ENCODE measurements around the gene DDR2.

DDR2 gene

DNA sequence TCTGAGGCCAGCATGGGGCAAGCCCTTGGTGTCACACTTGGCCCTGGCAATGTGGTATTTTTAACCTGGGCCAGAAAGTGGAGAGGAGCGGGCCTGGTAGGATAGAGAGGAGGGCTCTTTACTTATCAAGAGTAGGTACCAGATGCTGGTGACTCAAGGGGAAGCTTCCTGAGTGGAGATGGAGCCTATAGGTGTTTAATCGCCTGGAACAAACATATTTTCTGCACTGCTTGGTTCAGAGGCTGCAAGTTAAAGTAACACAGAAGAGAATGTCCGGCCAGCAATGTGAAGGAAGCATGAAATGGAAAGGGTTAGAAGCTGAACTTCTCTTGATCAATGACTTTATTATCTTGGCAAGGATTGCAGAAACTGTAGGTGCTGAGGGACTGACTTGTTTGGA is 74.3 kb downstream of the DDR2 start:
- Histone ChIP-seq H3K4ac (ENCODE audit: low read depth in 1 of 2, low read length in 2 of 2) (no peak overlapping the region), H3K27me3 (ENCODE audit: control insufficient read depth in 1 of 2, insufficient read depth in 1 of 2, low read length in 2 of 2) (no peaks in the 10 kb centered on the region), H3K79me1 (replicated peaks; ENCODE audit: low read length, poor library complexity, severe bottlenecking) (peaks cover 30% of the 10 kb centered on the region), H3K4me1 (ENCODE audit: control insufficient read depth, insufficient read depth, low read depth, low read length) (peaks cover 6% of the 10 kb centered on the region), H3K14ac (ENCODE audit: low read length in 2 of 2) (no peak overlapping the region), H4K91ac (ENCODE audit: low read length) (no peak overlapping the region), H3K23ac (ENCODE audit: low read length in 2 of 2) (no peak overlapping the region), H4K8ac (ENCODE audit: low read length) (no peak overlapping the region), H3K9me3 (ENCODE audit: control insufficient read depth, low read length) (no peaks in the 10 kb centered on the region), H2BK120ac (ENCODE audit: low read depth, low read length) (no peak overlapping the region), H2AFZ (ENCODE audit: low read depth, low read length) (no peak overlapping the region), H3K4me2 (ENCODE audit: low read length, poor library complexity, severe bottlenecking) (no peak overlapping the region), H3K27ac (ENCODE audit: low read length, poor library complexity, severe bottlenecking) (no peak overlapping the region), H2BK5ac (ENCODE audit: low read depth, low read length, poor library complexity, severe bottlenecking) (no peak overlapping the region), H3K4me3 (ENCODE audit: insufficient read depth in 1 of 2, low read depth in 1 of 2, low read length in 2 of 2) (no peak overlapping the region), H3K18ac (ENCODE audit: low read depth in 1 of 2, low read length in 2 of 2) (no peak overlapping the region), H2BK12ac (ENCODE audit: low read length in 2 of 2) (no peak overlapping the region), H2BK15ac (ENCODE audit: low read depth, poor library complexity, severe bottlenecking) (no peak overlapping the region), H3K36me3 (ENCODE audit: control insufficient read depth in 1 of 2, insufficient read depth in 2 of 2, low read depth in 1 of 2, low read length in 2 of 2) (peaks cover 10 to 64% of the 10 kb centered on the region in 2 experiments), H3K9ac (ENCODE audit: low read length) (peak overlapping the region; percentile 48), H2AK5ac (ENCODE audit: low read length, severe bottlenecking) (no peak overlapping the region)
- no peak for DNase-seq
- WGBS = 95% methylated on average over 3 of the region's 3 CpGs

DNA sequence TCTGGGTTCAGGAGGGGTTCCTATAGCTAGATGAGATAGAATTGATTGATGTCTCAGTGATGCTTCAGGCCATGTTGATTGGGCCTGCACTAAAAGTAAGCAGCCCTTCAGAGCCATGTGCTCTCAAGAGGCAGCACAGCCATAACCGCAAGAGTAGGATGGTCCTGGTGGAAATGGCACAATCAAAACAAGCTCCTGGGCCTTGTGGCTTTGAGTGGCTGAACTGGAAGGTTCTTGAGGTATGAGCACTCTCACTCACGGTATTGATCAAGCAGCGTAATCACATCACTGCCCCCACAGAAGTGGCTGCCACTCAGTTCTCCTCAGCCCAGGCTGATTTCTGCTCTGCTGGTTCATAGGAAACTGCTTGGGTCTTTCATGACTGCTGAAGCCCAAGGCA is 76.0 kb downstream of the DDR2 start:
- H3K14ac ChIP-seq (ENCODE audit: low read length in 2 of 2) = no peak overlapping the region
- H4K8ac ChIP-seq (ENCODE audit: low read length) = no peak overlapping the region
- peaks cover 10 to 77% of the 10 kb centered on the region in 2 experiments for H3K36me3 ChIP-seq (ENCODE audit: control insufficient read depth in 1 of 2, insufficient read depth in 2 of 2, low read depth in 1 of 2, low read length in 2 of 2)
- no peak overlapping the region for H3K23ac ChIP-seq (ENCODE audit: low read length in 2 of 2)
- no peak for DNase-seq
- no peak overlapping the region for H4K91ac ChIP-seq (ENCODE audit: low read length)
- H2BK120ac ChIP-seq (ENCODE audit: low read depth, low read length) = no peak overlapping the region
- no peak overlapping the region for H3K9ac ChIP-seq (ENCODE audit: low read length)
- H3K4me1 ChIP-seq (ENCODE audit: control insufficient read depth, insufficient read depth, low read depth, low read length) = peaks cover 6% of the 10 kb centered on the region
- no peak overlapping the region for H2AFZ ChIP-seq (ENCODE audit: low read depth, low read length)
- no peak overlapping the region for H3K4me3 ChIP-seq (ENCODE audit: insufficient read depth in 1 of 2, low read depth in 1 of 2, low read length in 2 of 2)
- no peak overlapping the region for H2BK5ac ChIP-seq (ENCODE audit: low read depth, low read length, poor library complexity, severe bottlenecking)
- H2AK5ac ChIP-seq (ENCODE audit: low read length, severe bottlenecking) = no peak overlapping the region
- H3K18ac ChIP-seq (ENCODE audit: low read depth in 1 of 2, low read length in 2 of 2) = no peak overlapping the region
- H3K27me3 ChIP-seq (ENCODE audit: control insufficient read depth in 1 of 2, insufficient read depth in 1 of 2, low read length in 2 of 2) = no peaks in the 10 kb centered on the region
- no peak overlapping the region for H2BK12ac ChIP-seq (ENCODE audit: low read length in 2 of 2)
- no peaks in the 10 kb centered on the region for H3K9me3 ChIP-seq (ENCODE audit: control insufficient read depth, low read length)
- peaks cover 34% of the 10 kb centered on the region for H3K79me1 ChIP-seq (replicated peaks; ENCODE audit: low read length, poor library complexity, severe bottlenecking)
- no peak overlapping the region for H3K27ac ChIP-seq (ENCODE audit: low read length, poor library complexity, severe bottlenecking)
- no peak overlapping the region for H3K4me2 ChIP-seq (ENCODE audit: low read length, poor library complexity, severe bottlenecking)
- no peak overlapping the region for H2BK15ac ChIP-seq (ENCODE audit: low read depth, poor library complexity, severe bottlenecking)
- H3K4ac ChIP-seq (ENCODE audit: low read depth in 1 of 2, low read length in 2 of 2) = no peak overlapping the region
- WGBS = 83% methylated on average over 3 of the region's 3 CpGs

DNA sequence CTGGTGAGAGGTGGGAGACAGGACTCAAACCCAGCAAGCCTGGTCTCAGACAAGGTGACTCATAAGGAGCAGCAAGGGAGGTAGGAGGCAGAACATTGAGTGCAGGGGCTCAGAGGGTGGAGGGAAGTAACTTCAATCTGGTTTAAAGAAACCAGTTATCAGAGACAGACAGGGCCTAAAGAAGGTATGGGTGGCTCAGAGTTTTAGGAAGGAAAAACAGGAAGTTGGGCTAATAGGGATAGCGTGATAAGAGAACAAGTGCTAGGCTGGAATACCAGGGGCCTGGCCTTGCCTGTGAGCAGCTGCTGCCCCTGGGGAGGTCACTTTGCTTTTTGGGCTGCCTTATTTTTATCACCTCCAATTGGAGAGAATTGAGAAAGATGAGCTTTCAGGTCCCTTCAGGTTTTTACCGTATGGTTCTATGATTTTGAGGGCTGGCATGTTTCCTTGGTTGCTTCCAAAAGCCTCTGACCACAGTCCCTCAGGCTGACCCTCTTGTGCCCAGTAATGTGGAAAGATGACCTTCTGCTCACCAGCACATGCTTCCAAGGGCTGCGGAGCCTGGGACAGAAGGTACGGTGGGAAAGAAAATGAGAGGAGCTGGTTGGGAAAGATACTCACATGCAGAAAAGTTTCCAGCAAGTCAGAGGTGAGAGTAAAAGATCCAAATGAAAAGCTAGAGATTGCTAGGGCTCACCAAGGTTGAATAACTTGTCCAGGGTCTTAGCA is 77.0 kb downstream of the DDR2 start:
- H2BK5ac ChIP-seq (ENCODE audit: low read depth, low read length, poor library complexity, severe bottlenecking) = no peak overlapping the region
- no peak overlapping the region for H3K4me2 ChIP-seq (ENCODE audit: low read length, poor library complexity, severe bottlenecking)
- peaks cover 6% of the 10 kb centered on the region for H3K4me1 ChIP-seq (ENCODE audit: control insufficient read depth, insufficient read depth, low read depth, low read length)
- no peaks in the 10 kb centered on the region for H3K27me3 ChIP-seq (ENCODE audit: control insufficient read depth in 1 of 2, insufficient read depth in 1 of 2, low read length in 2 of 2)
- no peak overlapping the region for H4K8ac ChIP-seq (ENCODE audit: low read length)
- no peak overlapping the region for H2BK12ac ChIP-seq (ENCODE audit: low read length in 2 of 2)
- no peak overlapping the region for H3K4ac ChIP-seq (ENCODE audit: low read depth in 1 of 2, low read length in 2 of 2)
- no peak overlapping the region for H2AK5ac ChIP-seq (ENCODE audit: low read length, severe bottlenecking)
- no peak overlapping the region for H2AFZ ChIP-seq (ENCODE audit: low read depth, low read length)
- H3K9ac ChIP-seq (ENCODE audit: low read length) = peak overlapping the region; percentile 61
- DNase-seq = no peak
- H3K36me3 ChIP-seq (ENCODE audit: control insufficient read depth in 1 of 2, insufficient read depth in 2 of 2, low read depth in 1 of 2, low read length in 2 of 2) = peaks cover 10 to 80% of the 10 kb centered on the region in 2 experiments
- peaks cover 26% of the 10 kb centered on the region for H3K79me1 ChIP-seq (replicated peaks; ENCODE audit: low read length, poor library complexity, severe bottlenecking)
- no peak overlapping the region for H2BK120ac ChIP-seq (ENCODE audit: low read depth, low read length)
- no peak overlapping the region for H3K23ac ChIP-seq (ENCODE audit: low read length in 2 of 2)
- no peak overlapping the region for H2BK15ac ChIP-seq (ENCODE audit: low read depth, poor library complexity, severe bottlenecking)
- no peak overlapping the region for H4K91ac ChIP-seq (ENCODE audit: low read length)
- no peaks in the 10 kb centered on the region for H3K9me3 ChIP-seq (ENCODE audit: control insufficient read depth, low read length)
- H3K4me3 ChIP-seq (ENCODE audit: insufficient read depth in 1 of 2, low read depth in 1 of 2, low read length in 2 of 2) = peak overlapping the region in 1 of 2 experiments; percentile 13
- H3K18ac ChIP-seq (ENCODE audit: low read depth in 1 of 2, low read length in 2 of 2) = peak overlapping the region in 1 of 2 experiments; percentile 48
- H3K27ac ChIP-seq (ENCODE audit: low read length, poor library complexity, severe bottlenecking) = no peak overlapping the region
- H3K14ac ChIP-seq (ENCODE audit: low read length in 2 of 2) = peak overlapping the region in 1 of 2 experiments; percentile 49
- whole genome bisulfite sequencing = 84% methylated on average over 4 of the region's 4 CpGs

DNA sequence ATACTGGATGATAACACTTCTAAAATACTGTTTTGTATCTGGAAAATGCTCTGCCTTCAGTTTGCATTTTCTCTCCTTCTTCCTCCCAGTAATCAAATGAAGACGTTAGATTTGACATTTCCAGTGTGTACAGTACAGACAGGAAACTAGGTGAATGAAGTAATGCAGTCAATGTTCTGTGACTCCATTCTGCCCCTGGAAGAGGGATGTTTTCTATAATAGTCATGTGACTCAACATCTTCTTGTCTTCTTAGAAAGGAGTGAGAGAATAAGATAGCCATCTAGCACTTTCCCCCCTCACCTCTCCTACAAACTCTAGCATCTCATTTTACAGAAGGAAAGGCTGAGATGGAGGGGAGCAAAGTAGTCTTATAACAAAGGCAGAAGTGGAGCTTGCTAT is 77.6 kb downstream of the DDR2 start:
- Histone ChIP-seq H3K9ac (ENCODE audit: low read length) (peak overlapping the region; percentile 61), H3K4ac (ENCODE audit: low read depth in 1 of 2, low read length in 2 of 2) (no peak overlapping the region), H2AFZ (ENCODE audit: low read depth, low read length) (no peak overlapping the region), H2AK5ac (ENCODE audit: low read length, severe bottlenecking) (no peak overlapping the region), H3K27me3 (ENCODE audit: control insufficient read depth in 1 of 2, insufficient read depth in 1 of 2, low read length in 2 of 2) (no peaks in the 10 kb centered on the region), H3K14ac (ENCODE audit: low read length in 2 of 2) (no peak overlapping the region), H3K27ac (ENCODE audit: low read length, poor library complexity, severe bottlenecking) (no peak overlapping the region), H2BK15ac (ENCODE audit: low read depth, poor library complexity, severe bottlenecking) (no peak overlapping the region), H3K4me1 (ENCODE audit: control insufficient read depth, insufficient read depth, low read depth, low read length) (peaks cover 6% of the 10 kb centered on the region), H2BK5ac (ENCODE audit: low read depth, low read length, poor library complexity, severe bottlenecking) (no peak overlapping the region), H3K36me3 (ENCODE audit: control insufficient read depth in 1 of 2, insufficient read depth in 2 of 2, low read depth in 1 of 2, low read length in 2 of 2) (peaks cover 9 to 80% of the 10 kb centered on the region in 2 experiments), H3K23ac (ENCODE audit: low read length in 2 of 2) (no peak overlapping the region), H3K18ac (ENCODE audit: low read depth in 1 of 2, low read length in 2 of 2) (no peak overlapping the region), H3K9me3 (ENCODE audit: control insufficient read depth, low read length) (no peaks in the 10 kb centered on the region), H2BK12ac (ENCODE audit: low read length in 2 of 2) (no peak overlapping the region), H3K4me3 (ENCODE audit: insufficient read depth in 1 of 2, low read depth in 1 of 2, low read length in 2 of 2) (no peak overlapping the region), H4K91ac (ENCODE audit: low read length) (no peak overlapping the region), H2BK120ac (ENCODE audit: low read depth, low read length) (no peak overlapping the region), H3K4me2 (ENCODE audit: low read length, poor library complexity, severe bottlenecking) (no peak overlapping the region), H4K8ac (ENCODE audit: low read length) (peak overlapping the region; percentile 75), H3K79me1 (replicated peaks; ENCODE audit: low read length, poor library complexity, severe bottlenecking) (peaks cover 25% of the 10 kb centered on the region)
- DNase-seq = no peak
- WGBS = no CpG with 5 or more reads among the region's 1 CpG
